Mesodermal cell (in vitro differentiated cells): ENCODE data around the gene PPID.

Source experiments
- H3K27ac ChIP-seq: 2 replicates; pipeline ENCODE4 v1.7.0; 2013; ENCODE audit warnings: mild to moderate bottlenecking, low read depth, low read length, moderate library complexity; ENCODE audit not compliant: severe bottlenecking
- H3K36me3 ChIP-seq: 2 replicates; pipeline ENCODE4 v1.7.1; 2013; ENCODE audit warnings: mild to moderate bottlenecking, low read length, moderate library complexity; ENCODE audit not compliant: control insufficient read depth, insufficient read depth
- H3K4me1 ChIP-seq: one replicate; pipeline ENCODE4 v1.7.1; 2013; ENCODE audit warnings: mild to moderate bottlenecking, low read length; ENCODE audit not compliant: insufficient read depth, control insufficient read depth, poor library complexity, severe bottlenecking
- H3K4me3 ChIP-seq: 2 replicates; pipeline ENCODE4 v1.7.0; 2013; ENCODE audit warnings: low read length, control low read depth, mild to moderate bottlenecking; ENCODE audit not compliant: insufficient read depth, poor library complexity, severe bottlenecking; ENCODE audit errors: extremely low read depth
- H3K9me3 ChIP-seq: 2 replicates; pipeline ENCODE4 v1.7.1; 2013; ENCODE audit warnings: mild to moderate bottlenecking, low read length, moderate library complexity; ENCODE audit not compliant: control insufficient read depth
- WGBS, 2 experiments: methylation state at CpG; one replicate each; pipeline ENCODE4 v1.1.5; 2013; ENCODE audit warnings: missing lambda C conversion rate in 2 of 2; ENCODE audit not compliant: insufficient coverage in 2 of 2; 5-methylcytosine and 5-hydroxymethylcytosine counted together

Gene PPID

GRCh38 chr4:158688813-158689212 is 34.4 kb downstream of the PPID start:
- no peaks in the 10 kb centered on the region for H3K36me3 ChIP-seq

GRCh38 chr4:158682066-158682465 is 41.1 kb downstream of the PPID start:
- H3K27ac ChIP-seq = no peak overlapping the region
- no peaks in the 10 kb centered on the region for H3K4me1 ChIP-seq
- WGBS, 2 experiments = 82 to 92% methylated on average over 2 of the region's 2 CpGs
- H3K9me3 ChIP-seq = no peaks in the 10 kb centered on the region
- H3K4me3 ChIP-seq = no peak overlapping the region
- no peaks in the 10 kb centered on the region for H3K36me3 ChIP-seq

More at GRCh38 chr4:158688813-158689212, 34.4 kb downstream of the PPID start:
- H3K27ac ChIP-seq = no peak overlapping the region
- H3K4me3 ChIP-seq = no peak overlapping the region
- no CpG with 5 or more reads among the region's 1 CpG for WGBS, 2 experiments
- H3K4me1 ChIP-seq = no peaks in the 10 kb centered on the region
- H3K9me3 ChIP-seq = no peaks in the 10 kb centered on the region

GRCh38 chr4:158681629-158682028 is 41.6 kb downstream of the PPID start:
- H3K9me3 ChIP-seq = no peaks in the 10 kb centered on the region

GRCh38 chr4:158678767-158679166 is 44.4 kb downstream of the PPID start:
- Histone ChIP-seq H3K36me3 (no peaks in the 10 kb centered on the region), H3K9me3 (no peaks in the 10 kb centered on the region), H3K4me3 (no peak overlapping the region), H3K27ac (no peak overlapping the region), H3K4me1 (no peaks in the 10 kb centered on the region)
- WGBS, 2 experiments = 100% methylated on average over 1 of the region's 2 CpGs; no CpG with 5 or more reads in 1 of the 2 experiments

More at GRCh38 chr4:158681629-158682028, 41.6 kb downstream of the PPID start:
- no peak overlapping the region for H3K4me3 ChIP-seq
- H3K36me3 ChIP-seq = no peaks in the 10 kb centered on the region
- no peak overlapping the region for H3K27ac ChIP-seq
- H3K4me1 ChIP-seq = no peaks in the 10 kb centered on the region
- no CpG with 5 or more reads among the region's 1 CpG for WGBS, 2 experiments

GRCh38 chr4:158676076-158676475 is 47.1 kb downstream of the PPID start:
- Histone ChIP-seq H3K27ac (no peak overlapping the region), H3K4me1 (no peaks in the 10 kb centered on the region), H3K4me3 (no peak overlapping the region), H3K36me3 (no peaks in the 10 kb centered on the region), H3K9me3 (no peaks in the 10 kb centered on the region)
- 81 to 92% methylated on average over 4 to 5 of the region's 5 CpGs for WGBS, 2 experiments

GRCh38 chr4:158673633-158674032 is 49.6 kb downstream of the PPID start:
- WGBS, 2 experiments = 80 to 100% methylated on average over 1 of the region's 3 CpGs
- Histone ChIP-seq H3K9me3 (no peaks in the 10 kb centered on the region), H3K4me3 (no peak overlapping the region)

GRCh38 chr4:158671915-158672806 is 51.0 kb downstream of the PPID start, which contains the start of gene ETFDH:
TSS of gene ETFDH (plus strand) at chr4:158672296. CDS start at chr4:158672457, 161 bp downstream.
- WGBS, 2 experiments = 0% methylated on average over 43 to 46 of the region's 60 CpGs
- H3K4me1 ChIP-seq = no peaks in the 10 kb centered on the region
- H3K4me3 ChIP-seq = peak within 1 kb of the TSS; percentile 81
- H3K36me3 ChIP-seq = peaks cover 11% of the 10 kb centered on the region
- H3K9me3 ChIP-seq = no peaks in the 10 kb centered on the region
- peak within 1 kb of the TSS; percentile 88 for H3K27ac ChIP-seq

More at GRCh38 chr4:158673633-158674032, 49.6 kb downstream of the PPID start:
- Histone ChIP-seq H3K27ac (no peak overlapping the region), H3K36me3 (peaks cover 8% of the 10 kb centered on the region), H3K4me1 (no peaks in the 10 kb centered on the region)

- no peaks in the 10 kb centered on the region for H3K9me3 ChIP-seq
- H3K4me1 ChIP-seq = no peaks in the 10 kb centered on the region
- H3K27ac ChIP-seq = peak within 1 kb of the TSS; percentile 88
- H3K4me3 ChIP-seq = peak within 1 kb of the TSS; percentile 81
- peaks cover 15% of the 10 kb centered on the region for H3K36me3 ChIP-seq
- 0% methylated on average over 9 to 18 of the region's 20 CpGs for WGBS, 2 experiments
Observed at GRCh38 chr4:158671665-158671914, 51.6 kb downstream of the PPID start, which contains the start of gene C4orf46. TSS of gene C4orf46 (minus strand) at chr4:158671887. CDS start at chr4:158671801, 86 bp downstream.

GRCh38 chr4:158670975-158671664 is 52.1 kb downstream of the PPID start:
- WGBS, 2 experiments = 0% methylated on average over 28 of the region's 35 CpGs
- Histone ChIP-seq H3K27ac (peak overlapping the region; percentile 88), H3K9me3 (no peaks in the 10 kb centered on the region), H3K4me3 (peak overlapping the region; percentile 81), H3K4me1 (no peaks in the 10 kb centered on the region), H3K36me3 (peaks cover 20% of the 10 kb centered on the region)

- H3K4me1 ChIP-seq = no peaks in the 10 kb centered on the region
- H3K9me3 ChIP-seq = no peaks in the 10 kb centered on the region
- peaks cover 34% of the 10 kb centered on the region for H3K36me3 ChIP-seq
- H3K4me3 ChIP-seq = no peak overlapping the region
- no peak overlapping the region for H3K27ac ChIP-seq
- 95% methylated on average over 4 of the region's 7 CpGs; no CpG with 5 or more reads in 1 of the 2 experiments for WGBS, 2 experiments
Observed at GRCh38 chr4:158669310-158669709, 53.9 kb downstream of the PPID start.
